Erythroblast (primary cell): ENCODE measurements around the gene SPDYE16.
"Not testable (repeated sequence)": the region's sequence is repeated elsewhere in the genome, so short reads cannot be mapped to it uniquely, and the experiment has no call there.

ENCODE experiments used
- GATA1 ChIP-seq: IDR thresholded peaks from 2 replicates; pipeline ENCODE4 v1.6.1; 2011; ENCODE audit warnings: low read depth, mild to moderate bottlenecking, control low read depth, low read length, moderate library complexity
- POLR2A ChIP-seq: IDR thresholded peaks from 2 replicates; pipeline ENCODE4 v1.6.1; 2011; ENCODE audit warnings: mild to moderate bottlenecking, low read length

GRCh38 chr7:76504351-76505167 is 38.5 kb downstream of the SPDYE16 start:
- not testable (repeated sequence) for TF ChIP-seq POLR2A, GATA1
